Mammary epithelial cell (primary cell): ENCODE measurements around the gene NDUFA5.

Experiments
- EZH2 ChIP-seq: IDR thresholded peaks from 2 replicates; pipeline ENCODE4 v1.6.1; 2012; ENCODE audit warnings: low read length, inconsistent platforms, borderline replicate concordance
- TF ChIP-seq, protein P1 (sequence below), 2 donors: IDR thresholded peaks in 1 of 2; conservative IDR thresholded peaks in 1 of 2; 2 replicates each; pipeline ENCODE4 v1.5.1; 2011 to 2012; ENCODE audit warnings: inconsistent platforms in 2 of 2, low read length in 2 of 2, mild to moderate bottlenecking in 2 of 2, control low read depth in 1 of 2, low read depth in 1 of 2; ENCODE audit not compliant: insufficient read depth in 1 of 2; ENCODE audit errors: extremely low read depth in 1 of 2

DNA sequence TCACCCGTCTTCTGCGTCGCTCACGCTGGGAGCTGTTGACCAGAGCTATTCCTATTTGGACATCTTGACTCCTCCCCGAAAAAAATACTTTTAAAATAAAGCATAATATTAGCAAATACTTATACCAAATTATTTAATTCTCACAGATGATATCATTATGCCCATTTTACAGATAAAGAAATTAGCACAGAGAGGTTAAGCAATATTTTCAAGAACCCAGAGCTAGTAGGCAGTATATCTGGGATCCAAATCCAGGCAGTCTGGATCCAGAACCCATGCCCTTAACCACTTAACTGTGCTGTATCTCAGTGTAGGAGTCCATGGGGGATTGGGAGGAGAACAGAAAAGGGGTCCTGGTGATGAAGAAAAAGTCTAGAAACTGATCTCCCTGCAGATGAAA lies 29.4 kb downstream of the NDUFA5 start:
- TF ChIP-seq EZH2, result no peak
- TF ChIP-seq, protein P1, sequence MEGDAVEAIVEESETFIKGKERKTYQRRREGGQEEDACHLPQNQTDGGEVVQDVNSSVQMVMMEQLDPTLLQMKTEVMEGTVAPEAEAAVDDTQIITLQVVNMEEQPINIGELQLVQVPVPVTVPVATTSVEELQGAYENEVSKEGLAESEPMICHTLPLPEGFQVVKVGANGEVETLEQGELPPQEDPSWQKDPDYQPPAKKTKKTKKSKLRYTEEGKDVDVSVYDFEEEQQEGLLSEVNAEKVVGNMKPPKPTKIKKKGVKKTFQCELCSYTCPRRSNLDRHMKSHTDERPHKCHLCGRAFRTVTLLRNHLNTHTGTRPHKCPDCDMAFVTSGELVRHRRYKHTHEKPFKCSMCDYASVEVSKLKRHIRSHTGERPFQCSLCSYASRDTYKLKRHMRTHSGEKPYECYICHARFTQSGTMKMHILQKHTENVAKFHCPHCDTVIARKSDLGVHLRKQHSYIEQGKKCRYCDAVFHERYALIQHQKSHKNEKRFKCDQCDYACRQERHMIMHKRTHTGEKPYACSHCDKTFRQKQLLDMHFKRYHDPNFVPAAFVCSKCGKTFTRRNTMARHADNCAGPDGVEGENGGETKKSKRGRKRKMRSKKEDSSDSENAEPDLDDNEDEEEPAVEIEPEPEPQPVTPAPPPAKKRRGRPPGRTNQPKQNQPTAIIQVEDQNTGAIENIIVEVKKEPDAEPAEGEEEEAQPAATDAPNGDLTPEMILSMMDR (conservative IDR thresholded peaks at IDR 0.05 in 1 of 2, IDR thresholded peaks at IDR 0.05 in 1 of 2; ENCODE audit: extremely low read depth in 1 of 2, insufficient read depth in 1 of 2, low read depth in 1 of 2, low read length in 2 of 2), result no peak
